ENCODE results near the gene MRI1.

DNA sequence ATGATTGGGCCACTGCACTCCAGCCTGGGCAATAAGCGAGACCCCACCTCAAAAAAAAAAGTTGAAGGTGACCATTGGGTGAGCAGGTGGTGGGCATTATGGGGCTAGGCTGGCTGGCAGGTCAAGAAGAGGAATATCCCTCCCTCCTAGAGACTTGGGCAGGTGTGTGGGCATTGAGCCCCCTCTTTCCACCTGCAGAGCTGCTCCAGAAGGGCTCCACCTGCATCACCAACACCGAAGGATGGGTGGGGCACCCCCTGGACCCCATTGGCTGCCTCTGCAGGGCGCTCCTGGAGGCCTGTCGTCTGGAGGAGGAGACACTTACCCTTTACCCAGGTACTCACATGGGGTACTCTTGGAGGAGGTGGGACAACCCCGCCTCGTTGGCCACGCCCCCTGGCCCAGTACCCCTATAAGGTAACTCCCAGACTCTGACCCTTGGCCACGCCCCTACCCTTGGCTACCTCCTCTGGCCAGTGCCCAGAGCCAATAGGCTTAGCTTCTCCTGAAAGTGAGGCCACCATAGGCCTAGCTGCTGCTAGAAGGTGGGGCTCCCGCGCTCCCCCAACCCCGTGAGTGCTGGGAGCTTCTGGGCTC, 52.8 kb downstream of the MRI1 start:
- TF ChIP-seq, protein P1, sequence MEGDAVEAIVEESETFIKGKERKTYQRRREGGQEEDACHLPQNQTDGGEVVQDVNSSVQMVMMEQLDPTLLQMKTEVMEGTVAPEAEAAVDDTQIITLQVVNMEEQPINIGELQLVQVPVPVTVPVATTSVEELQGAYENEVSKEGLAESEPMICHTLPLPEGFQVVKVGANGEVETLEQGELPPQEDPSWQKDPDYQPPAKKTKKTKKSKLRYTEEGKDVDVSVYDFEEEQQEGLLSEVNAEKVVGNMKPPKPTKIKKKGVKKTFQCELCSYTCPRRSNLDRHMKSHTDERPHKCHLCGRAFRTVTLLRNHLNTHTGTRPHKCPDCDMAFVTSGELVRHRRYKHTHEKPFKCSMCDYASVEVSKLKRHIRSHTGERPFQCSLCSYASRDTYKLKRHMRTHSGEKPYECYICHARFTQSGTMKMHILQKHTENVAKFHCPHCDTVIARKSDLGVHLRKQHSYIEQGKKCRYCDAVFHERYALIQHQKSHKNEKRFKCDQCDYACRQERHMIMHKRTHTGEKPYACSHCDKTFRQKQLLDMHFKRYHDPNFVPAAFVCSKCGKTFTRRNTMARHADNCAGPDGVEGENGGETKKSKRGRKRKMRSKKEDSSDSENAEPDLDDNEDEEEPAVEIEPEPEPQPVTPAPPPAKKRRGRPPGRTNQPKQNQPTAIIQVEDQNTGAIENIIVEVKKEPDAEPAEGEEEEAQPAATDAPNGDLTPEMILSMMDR (IDR thresholded peaks at IDR 0.05): no peak
- no peak for TF ChIP-seq EZH2 (IDR thresholded peaks at IDR 0.05; ENCODE audit: borderline replicate concordance, insufficient read depth, low read depth, low read length, poor library complexity, severe bottlenecking)

Data from B cell (primary cell).